Nephron progenitor cell (in vitro differentiated cells): ENCODE data around the gene CCDC70.

Experiments used
- DNase-seq: peaks from one replicate; pipeline ENCODE4 v3.0.0; 2021
- H3K27ac Mint-ChIP-seq: 2 replicates; pipeline ENCODE4 v1.8.0; 2021; ENCODE audit warnings: mild to moderate bottlenecking, moderate library complexity, mixed read lengths
- H3K27me3 Mint-ChIP-seq: 2 replicates; pipeline ENCODE4 v1.8.0; 2021; ENCODE audit warnings: mild to moderate bottlenecking, low read depth, mixed read lengths; ENCODE audit not compliant: poor library complexity
- H3K36me3 Mint-ChIP-seq: 2 replicates; pipeline ENCODE4 v1.8.0; 2021; ENCODE audit warnings: low read depth, mixed read lengths
- H3K4me1 Mint-ChIP-seq: 2 replicates; pipeline ENCODE4 v1.8.0; 2021; ENCODE audit warnings: mixed read lengths
- H3K4me3 Mint-ChIP-seq: 2 replicates; pipeline ENCODE4 v1.8.0; 2021; ENCODE audit warnings: mild to moderate bottlenecking, moderate library complexity, mixed read lengths
- H3K9me3 Mint-ChIP-seq: 2 replicates; pipeline ENCODE4 v1.8.0; 2021; ENCODE audit warnings: mild to moderate bottlenecking, moderate library complexity, mixed read lengths
- TF ChIP-seq, protein P1 (sequence below): fragments of 200-600 bp; sonication (generic); IDR thresholded peaks from 2 replicates; pipeline ENCODE4 v1.5.0; 2021; ENCODE audit warnings: antibody characterized with exemption

CCDC70 gene

DNA sequence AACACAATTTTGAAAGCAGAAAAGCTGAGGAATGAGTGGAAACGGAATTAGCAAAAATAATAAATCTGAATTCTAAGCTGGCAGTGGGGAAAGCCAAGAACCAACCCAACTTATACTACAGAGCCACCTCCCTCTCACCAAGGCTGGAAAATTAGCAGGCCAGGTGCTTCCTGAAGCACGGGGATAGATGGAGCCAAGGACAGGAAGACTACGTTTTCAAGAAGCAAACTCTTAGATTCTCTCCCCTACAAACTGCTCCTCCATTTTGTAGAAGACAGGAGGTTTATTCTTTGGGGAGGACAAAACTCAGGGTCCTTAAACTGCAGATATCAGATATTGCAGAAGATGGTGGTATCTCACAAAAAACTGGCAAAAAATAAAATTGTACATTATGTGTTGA lies 8.8 kb downstream of the CCDC70 start:
- no peaks in the 10 kb centered on the region for H3K9me3 Mint-ChIP-seq
- H3K4me1 Mint-ChIP-seq, result peaks cover 8% of the 10 kb centered on the region
- TF ChIP-seq, protein P1, sequence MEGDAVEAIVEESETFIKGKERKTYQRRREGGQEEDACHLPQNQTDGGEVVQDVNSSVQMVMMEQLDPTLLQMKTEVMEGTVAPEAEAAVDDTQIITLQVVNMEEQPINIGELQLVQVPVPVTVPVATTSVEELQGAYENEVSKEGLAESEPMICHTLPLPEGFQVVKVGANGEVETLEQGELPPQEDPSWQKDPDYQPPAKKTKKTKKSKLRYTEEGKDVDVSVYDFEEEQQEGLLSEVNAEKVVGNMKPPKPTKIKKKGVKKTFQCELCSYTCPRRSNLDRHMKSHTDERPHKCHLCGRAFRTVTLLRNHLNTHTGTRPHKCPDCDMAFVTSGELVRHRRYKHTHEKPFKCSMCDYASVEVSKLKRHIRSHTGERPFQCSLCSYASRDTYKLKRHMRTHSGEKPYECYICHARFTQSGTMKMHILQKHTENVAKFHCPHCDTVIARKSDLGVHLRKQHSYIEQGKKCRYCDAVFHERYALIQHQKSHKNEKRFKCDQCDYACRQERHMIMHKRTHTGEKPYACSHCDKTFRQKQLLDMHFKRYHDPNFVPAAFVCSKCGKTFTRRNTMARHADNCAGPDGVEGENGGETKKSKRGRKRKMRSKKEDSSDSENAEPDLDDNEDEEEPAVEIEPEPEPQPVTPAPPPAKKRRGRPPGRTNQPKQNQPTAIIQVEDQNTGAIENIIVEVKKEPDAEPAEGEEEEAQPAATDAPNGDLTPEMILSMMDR, result no peak
- no peak overlapping the region for H3K4me3 Mint-ChIP-seq
- no peak for DNase-seq
- H3K36me3 Mint-ChIP-seq, result no peaks in the 10 kb centered on the region
- no peak overlapping the region for H3K27ac Mint-ChIP-seq
- H3K27me3 Mint-ChIP-seq, result peaks cover 14% of the 10 kb centered on the region

DNA sequence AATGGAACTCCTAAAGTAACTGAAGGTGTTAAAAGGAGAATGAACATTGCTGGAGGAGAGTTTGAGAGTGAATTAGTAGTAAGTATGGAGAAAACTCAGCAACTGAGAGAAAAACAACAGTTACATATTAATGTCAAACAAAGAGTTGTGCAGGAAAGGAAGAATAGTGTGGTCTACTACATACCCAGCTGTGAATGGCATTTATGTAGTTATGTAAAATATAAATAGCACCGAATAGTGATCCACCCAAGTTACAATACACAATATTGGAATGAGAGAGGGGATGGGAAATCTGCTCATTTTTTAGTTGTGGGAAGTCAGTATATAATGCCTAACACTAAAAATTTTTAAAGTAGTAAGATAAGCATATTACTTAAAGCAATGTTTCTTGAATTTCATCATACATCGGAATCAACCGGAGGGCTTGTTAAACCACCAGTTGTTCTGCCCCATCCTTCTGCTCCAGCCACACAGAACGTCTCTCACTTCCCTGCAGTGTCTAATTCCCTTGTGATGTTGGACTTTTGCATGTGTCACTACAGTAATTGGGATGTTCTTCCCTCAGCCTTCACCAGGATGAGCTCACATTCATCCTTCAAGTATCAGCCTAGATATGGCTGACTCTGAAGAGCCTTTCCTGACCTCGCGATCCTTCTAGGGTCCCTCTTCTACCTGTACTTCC lies 11.5 kb downstream of the CCDC70 start:
- H3K4me1 Mint-ChIP-seq, result peaks cover 20% of the 10 kb centered on the region
- no peak overlapping the region for H3K27ac Mint-ChIP-seq
- peaks cover 18% of the 10 kb centered on the region for H3K27me3 Mint-ChIP-seq
- no peaks in the 10 kb centered on the region for H3K36me3 Mint-ChIP-seq
- H3K9me3 Mint-ChIP-seq, result no peaks in the 10 kb centered on the region
- DNase-seq, result no peak
- TF ChIP-seq, protein P1, result no peak
- no peak overlapping the region for H3K4me3 Mint-ChIP-seq

DNA sequence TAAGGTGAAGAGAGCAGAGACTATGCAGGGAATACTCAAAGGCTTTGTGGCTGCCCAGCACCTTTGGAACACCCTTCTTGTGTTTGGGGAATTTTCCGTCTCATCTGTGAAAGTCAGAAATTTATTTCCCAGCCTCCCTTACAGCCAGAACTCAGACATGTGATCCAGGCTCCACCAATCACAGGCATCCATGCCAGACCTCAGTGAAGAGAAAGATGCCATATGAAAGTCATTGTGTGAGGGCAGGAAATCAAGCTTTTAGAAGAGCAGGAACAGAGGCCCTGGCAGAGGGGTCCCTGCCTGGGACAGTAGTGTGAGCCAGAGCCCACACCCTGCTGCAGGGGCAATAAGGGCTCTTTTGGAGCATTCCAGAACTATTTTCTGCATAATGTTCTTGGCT lies 12.1 kb downstream of the CCDC70 start:
- Mint-ChIP-seq H3K27me3 (peaks cover 13% of the 10 kb centered on the region), H3K27ac (no peak overlapping the region), H3K4me3 (no peak overlapping the region), H3K4me1 (peaks cover 26% of the 10 kb centered on the region), H3K36me3 (no peaks in the 10 kb centered on the region), H3K9me3 (no peaks in the 10 kb centered on the region)
- DNase-seq, result no peak
- TF ChIP-seq, protein P1, result no peak

DNA sequence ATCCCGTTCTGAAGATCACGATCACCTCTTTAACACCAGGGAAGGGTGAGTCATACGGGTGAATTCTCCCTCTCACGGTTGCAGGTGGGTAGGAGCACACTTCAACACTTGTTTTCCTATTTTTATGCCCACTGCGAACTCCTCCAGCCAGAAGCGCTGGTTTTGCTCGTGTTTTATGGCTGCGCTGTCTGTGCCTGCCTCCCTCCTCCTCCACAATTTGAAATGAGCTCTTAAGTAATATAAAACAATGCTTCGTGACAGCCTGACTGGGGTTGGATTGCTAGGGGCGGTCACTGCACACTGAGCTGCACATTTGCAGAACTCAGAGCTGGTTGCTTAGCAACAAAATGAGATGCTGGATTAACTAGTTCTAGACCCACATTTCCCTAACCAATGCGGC lies 12.9 kb downstream of the CCDC70 start:
- Mint-ChIP-seq H3K27me3 (peaks cover 10% of the 10 kb centered on the region), H3K9me3 (no peaks in the 10 kb centered on the region), H3K27ac (no peak overlapping the region), H3K36me3 (no peaks in the 10 kb centered on the region), H3K4me3 (no peak overlapping the region), H3K4me1 (peaks cover 34% of the 10 kb centered on the region)
- no peak for DNase-seq
- TF ChIP-seq, protein P1, result no peak

DNA sequence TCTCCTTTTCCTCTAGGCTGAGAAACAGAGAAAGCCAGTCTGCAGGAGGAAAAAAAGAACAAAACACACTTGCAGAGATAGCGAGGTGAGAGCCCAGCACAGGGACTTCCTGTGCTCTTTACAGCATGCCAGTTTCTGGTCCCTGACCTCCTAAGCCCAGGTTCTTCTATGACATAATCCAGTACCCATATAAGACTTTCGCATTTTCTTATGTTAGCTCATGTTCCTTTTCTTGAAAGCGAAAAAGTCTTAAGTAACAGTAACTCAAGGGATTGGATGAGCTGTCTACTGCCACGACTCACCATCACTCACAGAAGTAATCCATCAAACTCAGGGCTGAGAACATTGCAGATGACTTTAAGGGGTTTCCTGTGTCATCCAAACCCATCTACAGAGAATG lies 17.4 kb downstream of the CCDC70 start:
- Mint-ChIP-seq H3K4me3 (peak overlapping the region; percentile 36), H3K4me1 (peaks cover 37% of the 10 kb centered on the region), H3K36me3 (no peaks in the 10 kb centered on the region), H3K27me3 (peaks cover 8% of the 10 kb centered on the region), H3K9me3 (peaks cover 10% of the 10 kb centered on the region), H3K27ac (peak overlapping the region; percentile 69)
- TF ChIP-seq, protein P1, result no peak
- no peak for DNase-seq

DNA sequence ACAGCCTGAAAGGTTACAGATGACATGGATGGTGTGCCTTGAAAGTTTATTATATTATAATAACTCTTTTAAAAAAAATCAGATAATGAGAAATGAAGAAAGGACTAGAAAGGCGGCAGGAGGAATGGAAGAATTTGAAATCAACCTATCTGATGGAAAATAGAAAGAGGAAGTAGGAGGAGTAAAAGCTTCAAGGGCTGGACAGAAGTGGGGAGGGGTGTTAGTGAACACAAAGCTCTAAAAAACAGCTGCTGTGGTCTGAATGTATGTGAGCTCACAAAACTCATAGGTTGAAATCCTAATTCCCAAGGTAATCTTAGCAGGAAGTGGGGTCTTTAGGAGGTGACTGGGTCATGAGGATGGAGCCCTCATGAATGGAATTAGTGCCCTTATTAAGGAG lies 19.5 kb downstream of the CCDC70 start:
- no peak for DNase-seq
- Mint-ChIP-seq H3K36me3 (no peaks in the 10 kb centered on the region), H3K27ac (no peak overlapping the region), H3K4me3 (no peak overlapping the region), H3K4me1 (peaks cover 22% of the 10 kb centered on the region), H3K27me3 (peaks cover 15% of the 10 kb centered on the region), H3K9me3 (peaks cover 10% of the 10 kb centered on the region)
- TF ChIP-seq, protein P1, result no peak
